A673 (cell line): ENCODE results near the gene CNTN2.

Experiments used
- CTCF ChIP-seq: fragments of 300-800, 200-600 bp; sonication (generic); conservative IDR thresholded peaks from 2 replicates; pipeline ENCODE4 v1.5.1; 2017; ENCODE audit warnings: low read depth, mild to moderate bottlenecking, antibody characterized with exemption, low read length, moderate library complexity, mixed read lengths
- EZH2 ChIP-seq: fragments of 200-600 bp; sonication (generic); IDR thresholded peaks from 2 replicates; pipeline ENCODE4 v1.6.1; 2017; ENCODE audit warnings: borderline replicate concordance, low read depth, mild to moderate bottlenecking, mixed read lengths, antibody characterized with exemption, low read length; ENCODE audit not compliant: poor library complexity, severe bottlenecking

GRCh38 chr1:205109711-205110110 is 66.7 kb downstream of the CNTN2 start:
- TF ChIP-seq CTCF (no peak), EZH2 (no peak)
